Measurements from ENCODE around the gene RADX.

The RADX gene

GRCh38 chrX:106611679-106612392 lies at the start of gene RADX:
TSS of gene RADX (plus strand) at chrX:106611978. CDS start at chrX:106612081, 103 bp downstream.
- peak within 1 kb of the TSS; percentile 48 to 51 for H3K4me3 ChIP-seq
- no peaks in the 10 kb centered on the region for H3K36me3 ChIP-seq
- no peaks in the 10 kb centered on the region for H3K27me3 ChIP-seq
- DNase-seq, result peak; percentile 70 to 80
- no peak for TF ChIP-seq CTCF (IDR thresholded peaks at IDR 0.05)
- intact Hi-C loops (cut with DNase I; ENCODE audit: low total_unique reads), result no loop called here
- H3K4me1 ChIP-seq, result no peaks in the 10 kb centered on the region
- no peaks in the 10 kb centered on the region for H3K9me3 ChIP-seq
- peak within 1 kb of the TSS in 1 of 2 donors; percentile 19 for H3K27ac ChIP-seq

- no peak overlapping the region for H3K4me3 ChIP-seq
- TF ChIP-seq CTCF (IDR thresholded peaks at IDR 0.05), result no peak
These were observed 46.8 kb upstream of the RADX start for GRCh38 chrX:106564986-106565385.

GRCh38 chrX:106566362-106566761 lies 45.4 kb upstream of the RADX start:
- Histone ChIP-seq H3K4me3 (no peak overlapping the region), H3K27me3 (no peaks in the 10 kb centered on the region), H3K4me1 (no peaks in the 10 kb centered on the region), H3K9me3 (no peaks in the 10 kb centered on the region), H3K27ac (no peak overlapping the region), H3K36me3 (no peaks in the 10 kb centered on the region)
- no peak for DNase-seq
- intact Hi-C loops (cut with DNase I; ENCODE audit: low total_unique reads), result no loop called here
- no peak for TF ChIP-seq CTCF (IDR thresholded peaks at IDR 0.05)

More at GRCh38 chrX:106564986-106565385, 46.8 kb upstream of the RADX start:
- no peaks in the 10 kb centered on the region for H3K9me3 ChIP-seq
- no peaks in the 10 kb centered on the region for H3K36me3 ChIP-seq
- no peak for DNase-seq
- H3K4me1 ChIP-seq, result no peaks in the 10 kb centered on the region
- H3K27ac ChIP-seq, result no peak overlapping the region
- intact Hi-C loops (cut with DNase I; ENCODE audit: low total_unique reads), result no loop called here
- no peaks in the 10 kb centered on the region for H3K27me3 ChIP-seq

- Histone ChIP-seq H3K4me3 (no peak overlapping the region), H3K4me1 (no peaks in the 10 kb centered on the region), H3K27ac (no peak overlapping the region), H3K27me3 (no peaks in the 10 kb centered on the region), H3K36me3 (no peaks in the 10 kb centered on the region), H3K9me3 (peaks cover 0 to 11% (median 11%) of the 10 kb centered on the region in 3 donors)
- no peak for DNase-seq
- TF ChIP-seq CTCF (IDR thresholded peaks at IDR 0.05), result no peak
- intact Hi-C loops (cut with DNase I; ENCODE audit: low total_unique reads), result no loop called here
These were observed 29.9 kb upstream of the RADX start for GRCh38 chrX:106581856-106582255.

GRCh38 chrX:106585478-106585877 lies 26.3 kb upstream of the RADX start:
- no peak overlapping the region for H3K4me3 ChIP-seq
- H3K36me3 ChIP-seq, result no peaks in the 10 kb centered on the region
- H3K9me3 ChIP-seq, result no peaks in the 10 kb centered on the region
- no peak for DNase-seq
- intact Hi-C loops (cut with DNase I; ENCODE audit: low total_unique reads), result no loop called here
- no peaks in the 10 kb centered on the region for H3K4me1 ChIP-seq
- TF ChIP-seq CTCF (IDR thresholded peaks at IDR 0.05), result no peak
- no peaks in the 10 kb centered on the region for H3K27me3 ChIP-seq
- H3K27ac ChIP-seq, result no peak overlapping the region

Measured in tibial artery (tissue), 4 donors.